ENCODE data around the gene ASTN2.

DNA sequence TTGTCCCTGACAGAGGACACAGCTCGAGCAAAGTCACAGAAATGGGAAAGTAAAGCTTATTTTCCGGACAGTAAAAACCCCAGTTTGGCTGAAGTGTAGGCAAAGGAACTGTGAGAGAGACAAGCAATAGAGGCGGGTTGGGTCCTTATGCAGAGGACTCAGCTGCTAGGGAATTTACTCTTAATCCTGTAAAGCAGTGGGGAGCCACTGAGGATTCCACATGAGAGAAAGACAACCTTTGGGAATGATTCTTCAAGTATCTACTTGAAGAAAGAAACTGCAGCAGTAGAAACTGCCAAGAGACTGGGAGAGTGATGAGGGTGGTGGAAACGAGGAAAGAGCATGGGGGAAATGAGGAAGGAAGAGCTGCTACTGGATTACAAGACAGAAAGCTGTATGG lies 20.2 kb downstream of the ASTN2 start:
- TF ChIP-seq CTCF (IDR thresholded peaks at IDR 0.05; ENCODE audit: extremely low read depth in 1 of 2, insufficient read depth in 1 of 2, low read depth in 1 of 2, low read length in 2 of 2), result no peak
- TF ChIP-seq POLR2AphosphoS5 (IDR thresholded peaks at IDR 0.05; ENCODE audit: insufficient read depth, low read depth, low read length), result no peak
- TF ChIP-seq, protein P1, sequence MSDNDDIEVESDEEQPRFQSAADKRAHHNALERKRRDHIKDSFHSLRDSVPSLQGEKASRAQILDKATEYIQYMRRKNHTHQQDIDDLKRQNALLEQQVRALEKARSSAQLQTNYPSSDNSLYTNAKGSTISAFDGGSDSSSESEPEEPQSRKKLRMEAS (IDR thresholded peaks at IDR 0.05; ENCODE audit: insufficient read depth, insufficient read length), result no peak
- no peak for TF ChIP-seq EZH2 (IDR thresholded peaks at IDR 0.05; ENCODE audit: borderline replicate concordance, low read depth, low read length, severe bottlenecking)

All from endothelial cell of umbilical vein (primary cell).